ENCODE results near the gene TNS3. TPM values are rescaled to one million over a fixed set of nuclear protein-coding genes. Genes with fewer than 3 reads are reported as not detected.
A peak's percentile ranks its signal among the peaks of the same experiment; 100 is the strongest.

Gene TNS3
- total RNA-seq, 1 donor from 2014 or later = 426 TPM

- H3K4me3 Mint-ChIP-seq (ENCODE audit: unreplicated experiment) = no peak overlapping the region
- DNase-seq (ENCODE audit: low spot score) = no peak
- peaks cover 29% of the 10 kb centered on the region for H3K36me3 Mint-ChIP-seq (ENCODE audit: low read depth)
- peaks cover 82% of the 10 kb centered on the region for H3K4me1 Mint-ChIP-seq (ENCODE audit: low read depth)
- H3K27me3 Mint-ChIP-seq (ENCODE audit: low read depth) = no peaks in the 10 kb centered on the region
- H3K27ac Mint-ChIP-seq (ENCODE audit: unreplicated experiment) = peak overlapping the region; percentile 90
- no peak for TF ChIP-seq CTCF (IDR thresholded peaks at IDR 0.05)
- H3K9me3 Mint-ChIP-seq (ENCODE audit: low read depth) = no peaks in the 10 kb centered on the region
These were observed 23.9 kb downstream of the TNS3 start for GRCh38 chr7:47557694-47558670.

GRCh38 chr7:47557317-47557693 lies 24.6 kb downstream of the TNS3 start:
- peak overlapping the region; percentile 90 for H3K27ac Mint-ChIP-seq (ENCODE audit: unreplicated experiment)
- H3K4me3 Mint-ChIP-seq (ENCODE audit: unreplicated experiment) = no peak overlapping the region
- H3K9me3 Mint-ChIP-seq (ENCODE audit: low read depth) = no peaks in the 10 kb centered on the region
- DNase-seq (ENCODE audit: low spot score) = no peak
- TF ChIP-seq CTCF (IDR thresholded peaks at IDR 0.05) = no peak
- H3K4me1 Mint-ChIP-seq (ENCODE audit: low read depth) = peaks cover 83% of the 10 kb centered on the region
- H3K36me3 Mint-ChIP-seq (ENCODE audit: low read depth) = peaks cover 29% of the 10 kb centered on the region
- H3K27me3 Mint-ChIP-seq (ENCODE audit: low read depth) = no peaks in the 10 kb centered on the region

- no peak for TF ChIP-seq CTCF (IDR thresholded peaks at IDR 0.05)
- Mint-ChIP-seq H3K27ac (ENCODE audit: unreplicated experiment) (peak overlapping the region; percentile 90), H3K36me3 (ENCODE audit: low read depth) (peaks cover 26% of the 10 kb centered on the region), H3K27me3 (ENCODE audit: low read depth) (no peaks in the 10 kb centered on the region), H3K4me1 (ENCODE audit: low read depth) (peaks cover 83% of the 10 kb centered on the region), H3K4me3 (ENCODE audit: unreplicated experiment) (no peak overlapping the region), H3K9me3 (ENCODE audit: low read depth) (no peaks in the 10 kb centered on the region)
- DNase-seq (ENCODE audit: low spot score) = no peak
These were observed 25.3 kb downstream of the TNS3 start for GRCh38 chr7:47556511-47557180.

GRCh38 chr7:47553309-47553708 lies 28.6 kb downstream of the TNS3 start:
- TF ChIP-seq CTCF (IDR thresholded peaks at IDR 0.05) = no peak
- H3K4me3 Mint-ChIP-seq (ENCODE audit: unreplicated experiment) = no peak overlapping the region
- no peaks in the 10 kb centered on the region for H3K27me3 Mint-ChIP-seq (ENCODE audit: low read depth)
- H3K27ac Mint-ChIP-seq (ENCODE audit: unreplicated experiment) = peak overlapping the region; percentile 81
- no peak for DNase-seq (ENCODE audit: low spot score)
- no peaks in the 10 kb centered on the region for H3K9me3 Mint-ChIP-seq (ENCODE audit: low read depth)
- peaks cover 90% of the 10 kb centered on the region for H3K4me1 Mint-ChIP-seq (ENCODE audit: low read depth)
- peaks cover 25% of the 10 kb centered on the region for H3K36me3 Mint-ChIP-seq (ENCODE audit: low read depth)

GRCh38 chr7:47552621-47553020 lies 29.3 kb downstream of the TNS3 start:
- H3K27ac Mint-ChIP-seq (ENCODE audit: unreplicated experiment) = peak overlapping the region; percentile 81
- H3K4me3 Mint-ChIP-seq (ENCODE audit: unreplicated experiment) = no peak overlapping the region
- peaks cover 90% of the 10 kb centered on the region for H3K4me1 Mint-ChIP-seq (ENCODE audit: low read depth)
- peaks cover 29% of the 10 kb centered on the region for H3K36me3 Mint-ChIP-seq (ENCODE audit: low read depth)
- no peaks in the 10 kb centered on the region for H3K27me3 Mint-ChIP-seq (ENCODE audit: low read depth)
- no peak for TF ChIP-seq CTCF (IDR thresholded peaks at IDR 0.05)
- no peaks in the 10 kb centered on the region for H3K9me3 Mint-ChIP-seq (ENCODE audit: low read depth)
- no peak for DNase-seq (ENCODE audit: low spot score)

All from chondrocyte (in vitro differentiated cells).